GM12878 (cell line): ENCODE results near the gene FHL1. TPM values are rescaled to one million over a fixed set of nuclear protein-coding genes. Genes with fewer than 3 reads are reported as not detected.

ENCODE experiments used
- ATAC-seq: fragments of 200-7000 bp; cut with Tn5 transposase; 3 replicates; pipeline ENCODE4 v1.9.1; 2020; ENCODE audit warnings: mild to moderate bottlenecking, moderate library complexity
- BruUV-seq: library from RNA; stranded (reverse); fragments of 400-500 nt; replicated peaks from 2 replicates; lab custom pipeline; 2021; lab: Mats Ljungman, UMichigan
- CTCF ChIA-PET: fragments of 300-600 bp; sonication (Branson Sonifier 250); formaldehyde crosslinking; extraction: SDS; loops from one replicate; lab custom pipeline; 2021; ENCODE audit warnings: inconsistent platforms; lab: Yijun Ruan, JAX
- POLR2A ChIA-PET: fragments of 350-600 bp; formaldehyde crosslinking; extraction: SDS; loops from one replicate; lab custom pipeline; 2021; ENCODE audit warnings: inconsistent platforms; lab: Charles Lee
- RAD21 ChIA-PET: fragments of 300-600 bp; sonication (Branson Sonifier 250); formaldehyde crosslinking; loops from one replicate; lab custom pipeline; 2023; ENCODE audit warnings: antibody characterized with exemption; ENCODE audit not compliant: unreplicated experiment; lab: Charles Lee
- SMC1A ChIA-PET: fragments of 300-600 bp; sonication (Branson Sonifier 250); formaldehyde crosslinking; loops from one replicate; lab custom pipeline; 2023; ENCODE audit not compliant: unreplicated experiment, uncharacterized antibody; lab: Charles Lee
- DNase-seq: peaks from one replicate; pipeline ENCODE4 v3.0.0-alpha.2; 2011; ENCODE audit warnings: low read depth, low spot score
- FAIRE-seq: peaks from 3 replicates; lab custom pipeline; 2011; peaks lifted over from hg19 to GRCh38; lab: Jason Lieb, UNC
- H2AFZ ChIP-seq: 2 replicates; pipeline ENCODE4 v1.6.0; 2011; ENCODE audit warnings: low read depth, low read length, control low read depth; ENCODE audit not compliant: control insufficient read depth
- H3K27ac ChIP-seq: 2 replicates; pipeline ENCODE4 v1.5.1; 2011; ENCODE audit warnings: control low read depth; ENCODE audit not compliant: control insufficient read depth, insufficient read depth
- H3K27me3 ChIP-seq, 2 experiments: replicated peaks in 1 of 2; 2 replicates each; pipeline versions ENCODE4 v1.6.0 to v1.6.1; 2011; ENCODE audit warnings: low read length in 1 of 2; ENCODE audit not compliant: control insufficient read depth in 2 of 2, insufficient read depth in 2 of 2
- H3K36me3 ChIP-seq, 2 experiments: 2 replicates each; pipeline ENCODE4 v1.5.1; 2011; ENCODE audit warnings: low read length in 1 of 2; ENCODE audit not compliant: control insufficient read depth in 2 of 2, insufficient read depth in 2 of 2
- H3K4me1 ChIP-seq: 2 replicates; pipeline ENCODE4 v1.6.1; 2011; ENCODE audit warnings: mild to moderate bottlenecking, low read length, moderate library complexity, mixed read lengths; ENCODE audit not compliant: control insufficient read depth, insufficient read depth
- H3K4me2 ChIP-seq: 2 replicates; pipeline ENCODE4 v1.6.0; 2011; ENCODE audit warnings: control low read depth; ENCODE audit not compliant: control insufficient read depth, insufficient read depth
- H3K4me3 ChIP-seq: fragments of 200-600 bp; sonication (generic); 2 replicates; pipeline ENCODE4 v1.5.1; 2016
- H3K79me2 ChIP-seq: 2 replicates; pipeline ENCODE4 v1.6.0; 2011; ENCODE audit warnings: low read length; ENCODE audit not compliant: control insufficient read depth, insufficient read depth
- H3K9ac ChIP-seq: 2 replicates; pipeline ENCODE4 v1.8.0; 2011; ENCODE audit warnings: low read length, control low read depth, mixed read lengths; ENCODE audit not compliant: control insufficient read depth, insufficient read depth
- H3K9me3 ChIP-seq: replicated peaks from 3 replicates; pipeline ENCODE4 v1.5.1; 2011; ENCODE audit warnings: mild to moderate bottlenecking, low read length; ENCODE audit not compliant: control insufficient read depth, insufficient read depth
- H4K20me1 ChIP-seq: 2 replicates; pipeline ENCODE4 v1.6.0; 2011; ENCODE audit not compliant: control insufficient read depth, insufficient read depth
- BHLHE40 ChIP-seq, 2 experiments: fragments of 450-650 bp in 1 of 2; IDR thresholded peaks; 2 replicates each; pipeline ENCODE4 v1.6.1; 2011 to 2017; ENCODE audit warnings: low read depth in 2 of 2, borderline replicate concordance in 1 of 2, improper control_type of control experiment in 1 of 2, low read length in 1 of 2, mild to moderate bottlenecking in 1 of 2
- CBX5 ChIP-seq: sonication (generic); IDR thresholded peaks from 2 replicates; pipeline ENCODE4 v1.6.1; 2016; ENCODE audit warnings: low read depth, moderate library complexity, mild to moderate bottlenecking, inconsistent platforms
- EZH2 ChIP-seq: IDR thresholded peaks from 2 replicates; pipeline ENCODE4 v1.6.1; 2012; ENCODE audit warnings: low read depth, mild to moderate bottlenecking, control low read depth, inconsistent platforms, low read length, borderline replicate concordance; ENCODE audit not compliant: control insufficient read depth
- IRF4 ChIP-seq: IDR thresholded peaks from 2 replicates; pipeline ENCODE4 v1.6.1; 2011; ENCODE audit warnings: low read depth, low read length
- NR2C2 ChIP-seq: IDR thresholded peaks from 2 replicates; pipeline ENCODE4 v1.6.1; 2011; ENCODE audit warnings: borderline replicate concordance, low read depth; ENCODE audit not compliant: control insufficient read depth, insufficient read length
- RAD51 ChIP-seq: fragments of 450-650 bp; IDR thresholded peaks from 2 replicates; pipeline ENCODE4 v1.6.1; 2016; ENCODE audit warnings: moderate library complexity, mild to moderate bottlenecking, inconsistent platforms
- RFX5 ChIP-seq: IDR thresholded peaks from 2 replicates; pipeline ENCODE4 v1.6.1; 2011; ENCODE audit warnings: low read depth, low read length, improper control_type of control experiment
- SP1 ChIP-seq: IDR thresholded peaks from one replicate; pipeline ENCODE4 v1.6.1; 2011; ENCODE audit warnings: low read depth, low read length
- TCF3 ChIP-seq: IDR thresholded peaks from 2 replicates; pipeline ENCODE4 v1.6.1; 2012; ENCODE audit warnings: low read depth, mild to moderate bottlenecking, low read length, borderline replicate concordance; ENCODE audit not compliant: insufficient read depth
- ZNF24 ChIP-seq: fragments of 450-650 bp; IDR thresholded peaks from 2 replicates; pipeline ENCODE4 v1.6.1; 2017; ENCODE audit warnings: antibody characterized with exemption, mild to moderate bottlenecking
- WGBS: methylation state at CpG from one replicate; pipeline ENCODE4 v1.1.6; 2016; ENCODE audit warnings: low lambda C conversion rate; ENCODE audit not compliant: insufficient replicate concordance, insufficient coverage; ENCODE audit errors: missing lambda C conversion rate; 5-methylcytosine and 5-hydroxymethylcytosine counted together
- in situ Hi-C: fragments of 300-500 bp; cut with MboI; formaldehyde crosslinking; loops from 9 replicates; pipeline ENCODE4 v1.14.3; 2018; ENCODE audit warnings: mixed read lengths
- intact Hi-C: fragments of 100-400 bp; cut with micrococcal nuclease; formaldehyde crosslinking; loops from one replicate; pipeline ENCODE4 v1.14.2; 2022; ENCODE audit not compliant: unreplicated experiment
- polyA plus RNA-seq, 11 experiments: library from polyadenylated mRNA; depleted of rRNA in 4 of 11; unstranded in 6 of 11; stranded (reverse) in 5 of 11; fragments of >200 nt; fragmentation: Nextera tagmentation in 4 of 11; fragmentation: Illumina TruSeq in 1 of 11; extraction: Ambion mirVana in 4 of 11; extraction: Trizol in 1 of 11; gene quantifications; 1 replicate in 1 of 11; 2 replicates in 10 of 11; pipeline versions ENCODE4 v1.2.1 to v1.2.3, GENCODE V29; 2011 to 2016; ENCODE audit warnings: inconsistent platforms in 2 of 11, missing spikeins in 2 of 11, low read depth in 1 of 11
- total RNA-seq, 4 experiments: library from RNA; depleted of rRNA in 3 of 4; stranded (reverse); fragments of >200 nt in 3 of 4; fragmentation: Illumina TruSeq in 1 of 4; extraction: Trizol in 1 of 4; gene quantifications; 2 replicates each; pipeline versions ENCODE4 v1.2.1 to v1.2.3, GENCODE V29; 2013 to 2021
- TF ChIP-seq, protein P1 (sequence below): IDR thresholded peaks from 2 replicates; pipeline ENCODE4 v1.6.1; 2011; ENCODE audit warnings: low read depth, mild to moderate bottlenecking, low read length, moderate library complexity, borderline replicate concordance; ENCODE audit errors: extremely low read depth

Gene FHL1
- total and polyA plus RNA-seq, 10 of the 15 experiments (the other 5 are each of a cell fraction or from before 2014, with no cell fraction given), result 0.13 to 0.59 (median 0.34) TPM; not detected in 1

DNA sequence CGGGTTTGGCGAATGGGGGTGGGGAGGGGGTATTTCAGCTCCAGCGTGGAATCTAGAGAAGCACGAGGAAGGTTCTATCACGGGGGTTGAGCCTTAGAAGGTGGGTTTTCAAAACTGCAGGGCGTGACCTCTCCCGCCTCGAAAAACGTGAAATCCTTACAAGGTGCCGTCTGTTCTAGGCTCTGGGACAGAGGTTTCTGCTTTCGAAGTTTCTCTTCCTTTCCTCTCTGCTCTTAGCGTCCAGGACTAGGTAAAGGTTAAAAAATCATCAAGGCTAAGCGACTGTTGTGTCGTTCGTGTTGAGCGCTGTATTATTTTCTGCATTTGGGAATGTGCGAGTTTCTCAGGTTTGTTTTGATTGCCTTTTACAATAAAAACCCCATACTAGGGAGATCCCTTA is 1.1 kb downstream of the FHL1 start:
- FAIRE-seq (no peak), DNase-seq (no peak), ATAC-seq (no peak)
- no peak overlapping the region for H3K9ac ChIP-seq
- no peak overlapping the region for H2AFZ ChIP-seq
- in situ Hi-C loops (no loop called here), intact Hi-C loops (no loop called here)
- no peaks in the 10 kb centered on the region for H3K4me1 ChIP-seq
- TF ChIP-seq, protein P1, sequence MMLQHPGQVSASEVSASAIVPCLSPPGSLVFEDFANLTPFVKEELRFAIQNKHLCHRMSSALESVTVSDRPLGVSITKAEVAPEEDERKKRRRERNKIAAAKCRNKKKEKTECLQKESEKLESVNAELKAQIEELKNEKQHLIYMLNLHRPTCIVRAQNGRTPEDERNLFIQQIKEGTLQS, result no peak
- no peak for TF ChIP-seq IRF4
- no peak for TF ChIP-seq BHLHE40 (IDR thresholded peaks at IDR 0.05; ENCODE audit: borderline replicate concordance in 1 of 2, low read depth in 2 of 2, low read length in 1 of 2)
- H3K27ac ChIP-seq, result no peak overlapping the region
- no peak overlapping the region for H3K4me3 ChIP-seq
- ChIA-PET CTCF (interaction anchor here (1.0 kb wide), 1 partner anchor 120 kb away, joined by 3 read pairs; no protein-coding TSS in a partner anchor), POLR2A (no interaction called here), SMC1A (no interaction called here), RAD21 (no interaction called here)
- no peak overlapping the region for H3K4me2 ChIP-seq
- H3K79me2 ChIP-seq, result no peaks in the 10 kb centered on the region
- 89% methylated on average over 12 of the region's 17 CpGs for WGBS
- H3K9me3 ChIP-seq, result no peaks in the 10 kb centered on the region; the same call in 2 of the 3 replicates
- BruUV-seq, result no TSS peak
- no peaks in the 10 kb centered on the region for H3K36me3 ChIP-seq
- H3K27me3 ChIP-seq, result peaks cover 1 to 8% of the 10 kb centered on the region in 2 experiments; a peak in 3 of 4 replicates
- no peaks in the 10 kb centered on the region for H4K20me1 ChIP-seq

DNA sequence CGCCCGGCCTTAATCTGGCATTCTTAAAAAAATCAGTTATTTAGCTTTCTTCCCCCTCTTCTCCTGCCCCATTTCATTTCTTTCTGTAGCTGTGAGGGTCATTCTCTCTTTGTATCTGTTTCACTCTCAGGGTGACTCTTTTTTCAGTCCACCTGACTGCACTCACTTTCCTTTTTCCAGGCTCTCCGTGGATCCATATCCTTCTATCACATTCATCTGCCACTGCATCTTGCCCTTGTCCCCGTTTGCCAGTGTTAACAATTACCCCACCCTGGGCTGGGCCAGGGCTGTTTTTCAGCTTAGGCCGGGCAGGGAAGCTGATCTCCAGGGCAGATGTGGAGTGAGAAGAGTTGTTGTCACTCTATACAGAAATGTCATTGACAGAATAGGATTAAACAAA is 7.7 kb downstream of the FHL1 start:
- ATAC-seq, result no peak
- ChIA-PET POLR2A (interaction anchor here (1.4 kb wide), 1 partner anchor 8 kb away, joined by 5 read pairs; no protein-coding TSS in a partner anchor), SMC1A (interaction anchor here (1.3 kb wide), 1 partner anchor 126 kb away, joined by 3 read pairs; no protein-coding TSS in a partner anchor), RAD21 (interaction anchor here (1.5 kb wide), 1 partner anchor 115 kb away, joined by 3 read pairs; no protein-coding TSS in a partner anchor), CTCF (interaction anchor here (0.8 to 1.8 kb wide), 2 partner anchors 9 to 127 kb away, joined by 4 to 7 read pairs; no protein-coding TSS in a partner anchor)
- intact Hi-C loops (no loop called here), in situ Hi-C loops (no loop called here)
- no peaks in the 10 kb centered on the region for H3K27me3 ChIP-seq
- no peaks in the 10 kb centered on the region for H3K9me3 ChIP-seq
- H2AFZ ChIP-seq, result no peak overlapping the region
- no peak overlapping the region for H3K4me3 ChIP-seq
- 35% methylated on average over 3 of the region's 5 CpGs for WGBS
- H3K27ac ChIP-seq, result no peak overlapping the region
- no TSS peak for BruUV-seq
- no peak overlapping the region for H3K9ac ChIP-seq
- no peaks in the 10 kb centered on the region for H4K20me1 ChIP-seq
- FAIRE-seq, result no peak
- H3K4me1 ChIP-seq, result no peaks in the 10 kb centered on the region
- no peak overlapping the region for H3K4me2 ChIP-seq
- no peaks in the 10 kb centered on the region for H3K36me3 ChIP-seq
- TF ChIP-seq RFX5, result no peak
- TF ChIP-seq NR2C2, result no peak
- TF ChIP-seq ZNF24, result no peak
- no peak for TF ChIP-seq EZH2
- no peak for TF ChIP-seq RAD51
- no peak for TF ChIP-seq CBX5
- no peak for TF ChIP-seq TCF3
- TF ChIP-seq SP1, result no peak
- TF ChIP-seq, all 136 proteins: peak for 0
- DNase-seq, result no peak
- no peaks in the 10 kb centered on the region for H3K79me2 ChIP-seq
